ENCODE results near the gene ASXL1.

The ASXL1 gene

DNA sequence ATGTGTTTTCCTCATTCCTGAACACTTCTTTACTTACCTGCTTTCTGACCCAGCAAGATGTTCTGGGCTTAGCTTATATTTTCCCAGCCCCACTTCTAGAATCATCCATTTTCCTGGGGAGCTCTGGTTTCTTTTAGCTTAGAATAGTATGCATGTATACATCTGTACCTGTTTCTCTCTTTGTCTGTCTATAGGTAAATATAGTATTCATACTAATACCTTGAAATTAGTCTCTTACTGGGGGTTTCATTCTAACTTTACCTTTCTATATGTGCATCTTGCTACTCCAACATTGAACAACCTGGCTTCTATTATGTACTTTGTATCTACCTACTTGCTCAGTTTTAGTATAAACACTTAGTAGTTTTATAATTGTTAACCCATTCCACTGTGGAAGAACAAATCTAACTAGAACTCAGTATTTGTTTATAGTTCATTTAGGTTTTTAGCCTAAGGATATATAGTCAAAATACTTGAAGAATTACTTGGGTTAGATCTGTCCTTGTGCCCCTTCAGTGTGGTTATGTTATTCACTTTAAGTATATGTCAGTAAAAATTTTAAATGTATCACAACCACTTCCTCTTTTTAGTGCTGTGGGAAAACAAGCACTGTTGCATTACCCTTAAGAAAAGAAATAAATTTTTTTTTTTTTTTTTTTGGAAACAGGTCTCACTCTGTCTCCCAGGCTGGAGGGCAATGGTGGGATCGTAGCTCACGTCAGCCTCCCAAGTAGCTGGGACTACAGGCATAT lies 54.0 kb downstream of the ASXL1 start:
- DNase-seq: no peak

DNA sequence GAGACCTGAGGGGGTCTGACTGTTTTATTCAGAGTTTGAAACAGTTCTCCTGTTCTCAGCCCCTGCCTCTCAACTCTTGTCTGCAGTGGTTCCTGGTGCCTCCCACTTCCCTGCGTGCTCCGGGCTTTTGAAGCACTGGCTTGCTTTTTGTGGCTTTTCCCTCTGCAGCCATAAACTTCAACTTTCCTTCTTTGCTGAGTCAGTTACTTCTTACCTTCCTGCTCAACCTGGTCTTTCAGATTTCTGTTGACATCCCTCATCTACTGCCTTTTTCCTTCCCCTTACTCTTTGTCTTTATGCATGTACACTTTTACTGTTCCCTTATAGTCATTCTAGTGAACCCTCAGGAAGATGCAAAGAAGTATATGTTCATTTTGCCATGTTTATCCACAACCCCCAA lies 57.4 kb downstream of the ASXL1 start:
- no peak for DNase-seq

DNA sequence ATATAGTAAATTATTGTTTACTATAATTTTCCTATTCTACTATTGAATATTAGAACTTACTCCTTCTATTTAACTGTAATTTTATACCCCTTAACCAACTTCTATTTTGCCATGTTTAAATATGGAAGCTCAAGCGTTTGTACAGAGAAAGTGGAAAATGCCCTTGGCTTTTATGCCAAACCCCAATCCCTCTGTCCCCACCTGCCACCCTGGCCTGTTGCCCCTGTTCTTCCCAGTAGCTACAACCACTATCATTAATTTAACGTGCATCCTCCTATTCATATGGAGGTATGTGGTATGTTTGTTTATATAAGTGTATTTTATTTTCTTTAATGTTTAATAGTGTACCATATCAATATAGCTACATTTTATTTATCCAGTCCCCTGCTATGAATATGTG lies 58.1 kb downstream of the ASXL1 start:
- no peak for DNase-seq

DNA sequence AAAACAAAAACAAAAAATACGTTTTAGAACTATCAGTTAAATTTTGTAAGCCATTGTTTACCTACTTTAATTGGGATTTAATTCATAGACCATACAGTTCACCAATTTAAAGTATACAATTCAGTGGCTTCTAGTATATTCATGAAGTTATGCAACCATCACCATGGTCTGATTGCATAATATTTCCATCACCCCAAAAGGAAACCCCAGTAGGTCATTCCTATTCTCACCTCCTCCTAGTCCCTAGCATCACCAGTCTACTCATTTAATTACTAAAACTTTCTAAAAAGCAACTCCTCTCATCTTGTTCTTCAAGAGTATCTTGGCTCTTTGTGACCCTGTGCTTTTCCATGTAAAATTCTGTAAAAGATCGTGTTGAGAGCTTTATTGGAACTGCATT lies 60.2 kb downstream of the ASXL1 start:
- DNase-seq: no peak

DNA sequence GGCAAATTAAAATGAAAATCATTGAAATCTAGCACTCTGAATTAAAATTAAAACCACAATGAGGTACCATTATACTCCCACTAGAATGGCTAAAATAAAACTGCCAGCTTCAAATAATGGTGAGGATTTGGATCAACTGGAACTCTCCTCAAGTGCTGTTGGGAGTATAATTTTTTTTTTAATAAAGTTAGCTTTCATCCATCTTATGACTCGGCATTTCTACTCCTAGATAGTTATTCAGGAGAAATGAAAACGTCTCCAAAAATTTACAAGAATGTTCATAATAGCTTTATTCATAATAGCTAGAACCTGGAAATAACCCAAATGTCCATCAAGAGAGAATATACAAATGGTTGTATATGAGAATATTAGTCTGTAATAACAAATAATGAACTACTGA lies 63.2 kb downstream of the ASXL1 start:
- DNase-seq: no peak

DNA sequence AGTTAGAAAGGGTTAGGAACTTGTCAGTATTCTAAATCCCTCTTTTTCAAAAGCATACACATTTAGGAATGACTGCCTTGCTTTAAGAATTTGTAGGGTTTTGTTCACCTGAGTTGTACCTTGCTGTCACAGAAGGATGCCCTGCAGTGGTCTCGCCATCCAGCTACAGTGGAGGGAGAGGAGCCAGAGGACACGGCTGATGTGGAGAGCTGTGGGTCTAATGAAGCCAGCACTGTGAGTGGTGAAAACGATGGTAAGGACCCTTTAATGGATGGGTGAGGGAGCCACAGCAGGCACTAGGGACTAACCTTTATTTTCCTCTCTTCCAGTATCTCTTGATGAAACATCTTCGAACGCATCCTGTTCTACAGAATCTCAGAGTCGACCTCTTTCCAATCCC lies 69.9 kb downstream of the ASXL1 start:
- no peak for DNase-seq

DNA sequence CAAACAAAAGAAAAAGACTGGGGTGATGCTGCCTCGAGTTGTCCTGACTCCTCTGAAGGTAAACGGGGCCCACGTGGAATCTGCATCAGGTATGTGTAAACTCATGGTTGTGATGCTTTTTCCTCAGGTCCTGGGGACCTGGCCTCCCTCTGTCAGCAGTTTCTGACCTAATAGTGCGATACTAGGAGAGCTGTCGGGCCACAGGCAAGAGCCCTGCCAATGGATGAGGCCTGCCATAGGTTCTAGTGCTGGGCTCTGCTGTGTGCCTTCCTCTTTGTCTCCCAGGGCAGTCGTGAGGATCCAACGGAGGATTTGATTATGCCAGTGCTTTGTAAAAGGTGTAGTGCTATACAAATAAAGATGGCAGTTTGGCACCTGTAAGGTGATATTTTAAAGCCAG lies 71.2 kb downstream of the ASXL1 start:
- DNase-seq: no peak

DNA sequence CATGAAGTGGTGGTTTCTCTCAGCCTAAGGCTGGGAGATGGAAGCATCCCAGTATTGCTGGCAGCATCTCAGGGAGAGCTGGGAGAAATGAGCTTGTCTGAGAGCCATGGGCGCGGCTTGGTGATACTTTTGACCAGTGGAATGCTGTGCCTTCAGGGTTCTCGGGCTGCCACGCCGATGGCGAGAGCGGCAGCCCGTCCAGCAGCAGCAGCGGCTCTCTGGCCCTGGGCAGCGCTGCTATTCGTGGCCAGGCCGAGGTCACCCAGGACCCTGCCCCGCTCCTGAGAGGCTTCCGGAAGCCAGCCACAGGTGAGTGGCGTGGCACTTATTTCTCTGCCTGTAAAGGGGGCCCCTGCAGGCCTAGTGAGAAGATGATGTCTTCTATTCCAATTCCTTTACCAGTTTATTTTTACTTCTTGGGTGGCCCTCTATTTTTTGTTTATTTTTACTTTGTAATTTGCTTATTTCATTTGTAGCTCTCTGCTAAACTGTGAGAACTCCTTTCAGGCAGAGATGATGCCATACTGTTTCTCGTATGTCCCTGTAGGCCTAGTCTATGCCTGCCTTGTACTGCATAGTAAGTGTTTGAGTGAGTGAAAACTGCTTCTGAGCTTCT lies 71.7 kb downstream of the ASXL1 start:
- no peak for DNase-seq

DNA sequence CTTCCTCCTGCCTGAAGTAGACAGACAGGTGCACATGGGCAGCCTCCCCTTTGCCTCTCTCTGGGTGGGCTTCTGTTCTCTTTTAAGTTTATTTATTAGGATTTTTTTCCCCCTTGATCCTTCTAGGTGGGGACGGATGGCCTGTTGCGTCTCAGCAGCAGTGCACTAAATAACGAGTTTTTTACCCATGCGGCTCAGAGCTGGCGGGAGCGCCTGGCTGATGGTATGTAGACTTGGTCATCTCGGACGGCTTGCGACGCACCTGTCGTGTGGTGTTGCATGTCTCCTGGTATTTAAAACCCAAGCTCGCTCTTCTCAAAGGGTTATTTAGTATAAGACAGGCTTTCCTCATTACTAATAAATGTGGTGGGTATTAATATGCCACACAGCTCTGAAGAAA lies 73.3 kb downstream of the ASXL1 start:
- DNase-seq: no peak

DNA sequence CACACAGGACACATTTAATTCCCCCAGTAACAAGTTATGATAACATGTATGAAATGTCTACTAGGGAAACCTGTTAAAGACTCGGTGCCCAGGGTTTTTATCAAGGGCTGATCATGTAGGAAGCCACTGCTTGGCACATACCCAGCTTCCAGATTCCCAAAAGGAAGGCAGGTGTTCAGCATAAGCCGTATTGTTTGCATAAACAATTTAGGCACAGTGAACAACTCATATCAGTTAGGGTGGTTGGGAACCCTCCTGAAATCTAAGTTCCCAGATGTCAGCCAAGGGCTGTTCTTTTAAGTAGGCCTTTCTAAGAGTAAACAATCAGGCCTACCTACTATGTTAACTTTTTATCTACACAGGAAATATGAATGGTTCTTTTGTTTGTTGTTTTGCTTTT lies 74.1 kb downstream of the ASXL1 start:
- DNase-seq: no peak

DNA sequence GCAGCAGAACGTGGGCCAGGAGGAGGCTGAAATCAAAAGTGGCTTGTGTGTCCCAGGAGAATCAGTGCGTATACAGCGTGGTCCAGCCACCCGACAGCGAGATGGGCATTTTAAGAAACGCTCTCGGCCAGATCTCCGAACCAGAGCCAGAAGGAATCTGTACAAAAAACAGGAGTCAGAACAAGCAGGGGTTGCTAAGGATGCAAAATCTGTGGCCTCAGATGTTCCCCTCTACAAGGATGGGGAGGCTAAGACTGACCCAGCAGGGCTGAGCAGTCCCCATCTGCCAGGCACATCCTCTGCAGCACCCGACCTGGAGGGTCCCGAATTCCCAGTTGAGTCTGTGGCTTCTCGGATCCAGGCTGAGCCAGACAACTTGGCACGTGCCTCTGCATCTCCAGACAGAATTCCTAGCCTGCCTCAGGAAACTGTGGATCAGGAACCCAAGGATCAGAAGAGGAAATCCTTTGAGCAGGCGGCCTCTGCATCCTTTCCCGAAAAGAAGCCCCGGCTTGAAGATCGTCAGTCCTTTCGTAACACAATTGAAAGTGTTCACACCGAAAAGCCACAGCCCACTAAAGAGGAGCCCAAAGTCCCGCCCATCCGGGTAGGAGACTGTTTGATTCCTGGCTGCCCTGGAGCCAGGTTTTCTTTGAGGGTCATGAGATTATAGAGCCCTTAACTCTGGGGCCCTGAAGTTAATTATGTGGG lies 75.3 kb downstream of the ASXL1 start:
- no peak for DNase-seq

DNA sequence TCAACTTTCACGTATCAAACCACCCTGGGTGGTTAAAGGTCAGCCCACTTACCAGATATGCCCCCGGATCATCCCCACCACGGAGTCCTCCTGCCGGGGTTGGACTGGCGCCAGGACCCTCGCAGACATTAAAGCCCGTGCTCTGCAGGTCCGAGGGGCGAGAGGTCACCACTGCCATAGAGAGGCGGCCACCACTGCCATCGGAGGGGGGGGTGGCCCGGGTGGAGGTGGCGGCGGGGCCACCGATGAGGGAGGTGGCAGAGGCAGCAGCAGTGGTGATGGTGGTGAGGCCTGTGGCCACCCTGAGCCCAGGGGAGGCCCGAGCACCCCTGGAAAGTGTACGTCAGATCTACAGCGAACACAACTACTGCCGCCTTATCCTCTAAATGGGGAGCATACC lies 76.3 kb downstream of the ASXL1 start:
- DNase-seq: no peak

DNA sequence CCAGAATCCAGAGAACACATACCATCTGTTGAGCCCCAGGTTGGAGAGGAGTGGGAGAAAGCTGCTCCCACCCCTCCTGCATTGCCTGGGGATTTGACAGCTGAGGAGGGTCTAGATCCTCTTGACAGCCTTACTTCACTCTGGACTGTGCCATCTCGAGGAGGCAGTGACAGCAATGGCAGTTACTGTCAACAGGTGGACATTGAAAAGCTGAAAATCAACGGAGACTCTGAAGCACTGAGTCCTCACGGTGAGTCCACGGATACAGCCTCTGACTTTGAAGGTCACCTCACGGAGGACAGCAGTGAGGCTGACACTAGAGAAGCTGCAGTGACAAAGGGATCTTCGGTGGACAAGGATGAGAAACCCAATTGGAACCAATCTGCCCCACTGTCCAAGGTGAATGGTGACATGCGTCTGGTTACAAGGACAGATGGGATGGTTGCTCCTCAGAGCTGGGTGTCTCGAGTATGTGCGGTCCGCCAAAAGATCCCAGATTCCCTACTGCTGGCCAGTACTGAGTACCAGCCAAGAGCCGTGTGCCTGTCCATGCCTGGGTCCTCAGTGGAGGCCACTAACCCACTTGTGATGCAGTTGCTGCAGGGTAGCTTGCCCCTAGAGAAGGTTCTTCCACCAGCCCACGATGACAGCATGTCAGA lies 77.4 kb downstream of the ASXL1 start:
- DNase-seq: no peak

DNA sequence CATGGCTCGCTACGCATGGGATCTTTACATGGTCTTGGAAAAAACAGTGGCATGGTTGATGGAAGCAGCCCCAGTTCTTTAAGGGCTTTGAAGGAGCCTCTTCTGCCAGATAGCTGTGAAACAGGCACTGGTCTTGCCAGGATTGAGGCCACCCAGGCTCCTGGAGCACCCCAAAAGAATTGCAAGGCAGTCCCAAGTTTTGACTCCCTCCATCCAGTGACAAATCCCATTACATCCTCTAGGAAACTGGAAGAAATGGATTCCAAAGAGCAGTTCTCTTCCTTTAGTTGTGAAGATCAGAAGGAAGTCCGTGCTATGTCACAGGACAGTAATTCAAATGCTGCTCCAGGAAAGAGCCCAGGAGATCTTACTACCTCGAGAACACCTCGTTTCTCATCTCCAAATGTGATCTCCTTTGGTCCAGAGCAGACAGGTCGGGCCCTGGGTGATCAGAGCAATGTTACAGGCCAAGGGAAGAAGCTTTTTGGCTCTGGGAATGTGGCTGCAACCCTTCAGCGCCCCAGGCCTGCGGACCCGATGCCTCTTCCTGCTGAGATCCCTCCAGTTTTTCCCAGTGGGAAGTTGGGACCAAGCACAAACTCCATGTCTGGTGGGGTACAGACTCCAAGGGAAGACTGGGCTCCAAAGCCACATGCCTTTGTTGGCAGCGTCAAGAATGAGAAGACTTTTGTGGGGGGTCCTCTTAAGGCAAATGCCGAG lies 78.2 kb downstream of the ASXL1 start:
- no peak for DNase-seq

DNA sequence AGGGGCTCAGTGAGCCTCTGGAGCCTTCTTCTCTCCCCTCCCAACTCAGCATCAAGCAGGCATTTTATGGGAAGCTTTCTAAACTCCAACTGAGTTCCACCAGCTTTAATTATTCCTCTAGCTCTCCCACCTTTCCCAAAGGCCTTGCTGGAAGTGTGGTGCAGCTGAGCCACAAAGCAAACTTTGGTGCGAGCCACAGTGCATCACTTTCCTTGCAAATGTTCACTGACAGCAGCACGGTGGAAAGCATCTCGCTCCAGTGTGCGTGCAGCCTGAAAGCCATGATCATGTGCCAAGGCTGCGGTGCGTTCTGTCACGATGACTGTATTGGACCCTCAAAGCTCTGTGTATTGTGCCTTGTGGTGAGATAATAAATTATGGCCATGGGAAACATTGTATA lies 78.8 kb downstream of the ASXL1 start:
- no peak for DNase-seq

DNA sequence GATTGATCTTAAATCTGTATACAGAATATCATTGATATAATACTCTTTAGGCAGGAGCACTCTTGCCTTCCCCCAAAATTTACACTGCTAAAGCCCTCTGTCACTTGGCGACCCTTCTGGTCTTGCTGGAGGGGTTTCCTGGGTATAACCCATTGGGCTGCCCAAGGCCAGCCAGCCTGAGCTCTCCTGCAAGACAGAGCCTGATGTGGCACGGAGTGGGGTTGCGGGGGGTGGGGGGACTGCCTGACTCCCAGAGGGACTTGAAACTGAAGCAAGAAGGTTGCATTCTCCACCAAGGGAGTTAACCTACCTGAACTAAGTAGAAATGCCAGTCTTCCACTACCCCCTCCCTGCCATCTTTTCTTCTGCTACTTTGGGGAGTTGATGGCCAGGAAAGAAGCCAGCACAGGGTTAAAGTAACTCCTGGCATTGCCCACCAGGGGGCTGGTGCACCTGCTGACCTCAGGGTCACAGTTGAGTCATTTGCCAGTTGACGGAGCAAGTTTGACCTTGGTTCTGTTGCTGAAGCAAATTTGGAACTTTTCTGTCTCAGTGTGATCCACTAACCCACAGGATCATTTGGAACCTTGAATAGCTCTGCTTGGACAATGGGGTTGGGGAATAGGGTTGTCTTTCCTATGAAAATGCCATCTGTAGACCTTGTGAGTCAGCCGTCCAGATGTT lies 79.4 kb downstream of the ASXL1 start:
- no peak for DNase-seq

DNA sequence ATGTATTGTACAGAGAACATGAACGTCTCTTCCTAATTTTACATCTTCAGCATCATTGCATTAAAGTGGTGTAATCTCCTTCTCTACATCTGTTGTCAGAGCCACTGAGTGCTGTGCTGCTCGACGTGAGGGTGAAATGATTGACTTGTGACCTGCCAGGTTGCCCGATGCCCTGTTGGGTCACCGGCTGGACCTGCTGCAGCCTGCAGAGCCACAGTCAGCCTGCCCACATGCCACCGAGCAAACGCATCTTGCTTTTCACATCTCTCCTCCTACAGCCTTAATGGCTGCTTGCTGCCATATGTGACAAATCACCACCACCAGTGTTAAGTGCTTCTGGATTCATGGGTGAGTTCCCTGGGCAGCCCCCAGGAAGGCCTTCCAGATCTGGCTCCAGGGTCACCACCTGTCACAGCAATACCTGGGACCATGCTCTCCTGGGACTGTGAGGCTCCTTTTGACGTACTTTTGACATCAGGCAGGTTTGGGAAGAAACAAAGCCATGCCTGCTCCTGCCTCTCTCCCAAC lies 80.3 kb downstream of the ASXL1 start:
- no peak for DNase-seq

DNA sequence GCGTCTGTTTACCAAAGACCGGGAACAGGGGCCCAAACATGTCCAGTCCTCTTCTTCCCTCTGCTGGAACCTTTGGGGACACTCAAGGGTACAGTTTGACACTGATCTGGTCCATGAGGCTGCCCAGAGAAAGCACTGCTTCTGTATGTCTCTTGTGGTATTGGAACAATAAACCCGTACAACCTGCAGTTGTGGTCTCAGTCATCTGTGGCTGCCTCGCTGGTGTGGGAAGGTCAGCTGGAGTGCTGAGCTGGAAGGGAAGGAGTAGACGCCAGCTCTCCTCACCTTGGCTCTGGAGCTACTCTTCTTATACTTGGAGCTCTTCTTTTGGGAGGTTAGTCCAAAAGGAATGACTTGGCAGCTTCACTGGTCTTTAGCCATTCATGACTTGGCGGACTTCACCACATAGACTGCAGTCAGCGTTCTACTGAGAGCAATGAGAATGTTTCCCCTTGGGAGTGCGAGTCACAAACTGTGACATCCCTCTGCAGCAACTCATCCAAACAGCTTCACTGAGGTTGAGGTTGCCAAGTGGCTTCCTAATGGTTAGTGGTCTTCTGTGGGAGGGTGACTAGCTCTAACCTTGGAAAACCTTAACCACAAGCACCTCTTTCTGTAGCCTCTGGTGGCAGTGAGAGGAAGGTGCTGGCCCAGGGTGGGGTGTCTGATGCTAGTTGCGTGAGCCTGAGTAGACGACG lies 81.2 kb downstream of the ASXL1 start:
- DNase-seq: no peak

DNA sequence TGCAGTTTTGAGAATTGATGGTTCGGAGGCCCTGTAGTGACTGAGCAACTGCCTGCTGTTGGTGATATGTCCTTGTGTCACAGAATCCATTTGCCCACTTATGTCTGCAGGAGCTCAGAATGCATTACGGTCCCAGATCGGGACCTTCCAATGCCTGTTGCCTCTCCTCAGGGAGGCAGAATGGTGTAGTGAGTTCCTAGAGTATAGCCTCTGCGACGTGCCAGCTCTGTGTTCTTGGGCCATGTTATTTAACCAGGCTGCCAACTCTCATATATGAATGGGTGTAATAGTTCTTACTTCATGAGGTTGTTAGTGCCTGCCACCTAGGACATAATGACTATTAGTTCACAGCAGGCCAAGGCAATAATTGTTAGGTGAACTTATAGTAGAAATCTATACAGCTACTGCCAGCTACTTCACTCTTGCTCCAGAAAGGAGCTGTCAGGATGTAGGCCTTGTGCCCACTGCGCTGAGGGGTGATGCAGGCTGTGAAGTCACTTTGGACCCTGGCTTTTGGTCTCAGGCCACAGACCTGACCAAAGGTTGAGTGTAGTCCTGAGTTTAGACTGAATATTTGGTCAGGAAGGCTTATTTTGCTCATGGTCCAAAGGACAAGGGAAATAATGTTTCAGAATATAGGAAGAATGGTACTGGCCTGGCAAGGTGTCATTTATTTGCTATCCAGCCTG lies 82.1 kb downstream of the ASXL1 start:
- DNase-seq: no peak

DNA sequence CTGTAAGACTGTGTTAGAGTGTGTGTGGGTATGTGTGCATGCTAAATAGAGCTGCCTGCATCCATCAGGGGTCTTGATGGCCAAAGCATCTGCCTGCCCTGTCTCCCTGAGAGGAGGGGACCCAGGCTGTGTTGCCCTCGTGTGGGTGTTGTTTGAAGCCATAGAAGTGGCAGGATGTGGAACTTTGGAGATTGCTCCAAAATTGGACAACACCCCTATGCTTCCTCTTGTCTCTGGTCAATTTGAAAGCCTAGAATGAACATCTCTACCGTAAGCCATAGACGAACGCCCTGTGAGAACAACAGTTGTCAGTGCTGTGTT lies 82.6 kb downstream of the ASXL1 start:
- no peak for DNase-seq

DNA sequence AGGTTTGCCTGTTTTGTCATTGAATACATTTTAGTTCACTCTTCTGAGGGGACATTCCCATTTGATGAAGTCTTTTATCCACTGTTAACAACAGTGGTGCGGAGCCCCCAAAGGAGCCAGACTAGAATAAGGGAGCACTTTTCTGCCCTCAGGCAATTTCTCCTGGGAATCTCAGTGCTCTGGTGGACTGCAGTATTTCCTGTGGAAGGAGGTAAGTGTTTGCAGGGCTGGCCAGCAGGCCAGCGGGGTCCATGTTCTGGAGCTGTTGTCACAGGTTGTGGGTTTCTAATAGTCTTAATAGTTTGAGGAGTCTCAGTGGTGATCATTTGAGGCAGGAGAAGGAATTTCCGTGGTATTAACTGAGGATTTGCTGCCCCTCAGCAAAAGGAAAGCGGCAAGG lies 83.5 kb downstream of the ASXL1 start:
- no peak for DNase-seq

Data from DMS79 treated with DMSO at 0.1 percent for 48 hours (cell line).